ENCODE data around the gene TSPO2. TPM values are rescaled to one million over a fixed set of nuclear protein-coding genes. Genes with fewer than 3 reads are reported as not detected.
"Not testable (repeated sequence)": the region's sequence is repeated elsewhere in the genome, so short reads cannot be mapped to it uniquely, and the experiment has no call there.

TSPO2 gene
- not detected for total RNA-seq
- long read RNA-seq: 0 reads

GRCh38 chr6:41042226-41043055 lies at the start of gene TSPO2:
Gene TSPO2 (plus strand): TSS chr6:41042467. CDS start chr6:41042986, 519 bp downstream.
- ATAC-seq (no peak), DNase-seq (ENCODE audit: missing footprints) (no peak)
- intact Hi-C loops (cut with DNase I): no loop called here

GRCh38 chr6:40992746-40993145 lies 49.5 kb upstream of the TSPO2 start:
- no peak for ATAC-seq
- no peak for DNase-seq (ENCODE audit: missing footprints)
- intact Hi-C loops (cut with DNase I): no loop called here

GRCh38 chr6:40996591-40997233 lies 45.6 kb upstream of the TSPO2 start:
- DNase-seq (ENCODE audit: missing footprints) (no peak), ATAC-seq (peak; percentile 56)
- intact Hi-C loops (cut with DNase I): loop anchor here (5.0 kb wide), 1 partner anchor 66 kb away; no protein-coding TSS in a partner anchor

GRCh38 chr6:40997234-40997957 lies 44.9 kb upstream of the TSPO2 start:
- intact Hi-C loops (cut with DNase I): loop anchor here (5.0 kb wide), 1 partner anchor 65 kb away; no protein-coding TSS in a partner anchor
- ATAC-seq: peak; percentile 21

GRCh38 chr6:40998661-40999060 lies 43.6 kb upstream of the TSPO2 start:
- intact Hi-C loops (cut with DNase I): loop anchor here (1.0 to 5.0 kb wide), 2 partner anchors 64 to 98 kb away; no protein-coding TSS in a partner anchor
- no peak for DNase-seq (ENCODE audit: missing footprints)
- ATAC-seq: peak; percentile 73

More at GRCh38 chr6:40997234-40997957, 44.9 kb upstream of the TSPO2 start:
- DNase-seq (ENCODE audit: missing footprints): no peak

- DNase-seq (ENCODE audit: missing footprints) (peak; percentile 68), ATAC-seq (peak; percentile 75)
- intact Hi-C loops (cut with DNase I): loop anchor here (5.0 kb wide), 1 partner anchor 63 kb away; no protein-coding TSS in a partner anchor
These were observed 42.7 kb upstream of the TSPO2 start for GRCh38 chr6:40999569-40999968.

- no peak for ATAC-seq
- DNase-seq (ENCODE audit: missing footprints): no peak
- intact Hi-C loops (cut with DNase I): no loop called here
These were observed 42.0 kb upstream of the TSPO2 start for GRCh38 chr6:41000248-41000647.

GRCh38 chr6:41002168-41002567 lies 40.1 kb upstream of the TSPO2 start:
- ATAC-seq (no peak), DNase-seq (ENCODE audit: missing footprints) (no peak)
- intact Hi-C loops (cut with DNase I): no loop called here

GRCh38 chr6:41006217-41006616 lies 36.0 kb upstream of the TSPO2 start:
- DNase-seq (ENCODE audit: missing footprints) (peak; percentile 76), ATAC-seq (peak; percentile 42)
- intact Hi-C loops (cut with DNase I): loop anchor here (2.0 to 5.0 kb wide), 2 partner anchors 23 to 61 kb away; no protein-coding TSS in a partner anchor

GRCh38 chr6:41006980-41007379 lies 35.3 kb upstream of the TSPO2 start:
- DNase-seq (ENCODE audit: missing footprints); ATAC-seq: not testable (repeated sequence)
- intact Hi-C loops (cut with DNase I): loop anchor here (2.0 to 5.0 kb wide), 2 partner anchors 22 to 60 kb away; no protein-coding TSS in a partner anchor

- DNase-seq (ENCODE audit: missing footprints): no peak
- intact Hi-C loops (cut with DNase I): loop anchor here (5.0 kb wide), 1 partner anchor 59 kb away; no protein-coding TSS in a partner anchor
- ATAC-seq: no peak
These were observed 34.3 kb upstream of the TSPO2 start for GRCh38 chr6:41008011-41008410.

- intact Hi-C loops (cut with DNase I): loop anchor here (5.0 kb wide), 1 partner anchor 58 kb away; no protein-coding TSS in a partner anchor
- DNase-seq (ENCODE audit: missing footprints) (no peak), ATAC-seq (no peak)
These were observed 32.6 kb upstream of the TSPO2 start for GRCh38 chr6:41009669-41010068.

GRCh38 chr6:41011673-41012072 lies 30.6 kb upstream of the TSPO2 start:
- no peak for DNase-seq (ENCODE audit: missing footprints)
- intact Hi-C loops (cut with DNase I): no loop called here
- ATAC-seq: no peak

- intact Hi-C loops (cut with DNase I): no loop called here
- no peak for DNase-seq (ENCODE audit: missing footprints)
- ATAC-seq: no peak
These were observed 28.7 kb upstream of the TSPO2 start for GRCh38 chr6:41013466-41014153.

- ATAC-seq (no peak), DNase-seq (ENCODE audit: missing footprints) (no peak)
- intact Hi-C loops (cut with DNase I): no loop called here
These were observed 27.5 kb upstream of the TSPO2 start for GRCh38 chr6:41014780-41015179.

- ATAC-seq; intact Hi-C loops (cut with DNase I); DNase-seq (ENCODE audit: missing footprints): not testable (repeated sequence)
These were observed 26.4 kb upstream of the TSPO2 start for GRCh38 chr6:41015860-41016259.

- DNase-seq (ENCODE audit: missing footprints) (no peak), ATAC-seq (no peak)
- intact Hi-C loops (cut with DNase I): no loop called here
These were observed 24.6 kb upstream of the TSPO2 start for GRCh38 chr6:41017663-41018062.

- intact Hi-C loops (cut with DNase I): no loop called here
- ATAC-seq (peak; percentile 78), DNase-seq (ENCODE audit: missing footprints) (no peak)
These were observed 20.4 kb upstream of the TSPO2 start for GRCh38 chr6:41021832-41022231.
